Measurements from ENCODE around the gene GBX2.

Gene GBX2

DNA sequence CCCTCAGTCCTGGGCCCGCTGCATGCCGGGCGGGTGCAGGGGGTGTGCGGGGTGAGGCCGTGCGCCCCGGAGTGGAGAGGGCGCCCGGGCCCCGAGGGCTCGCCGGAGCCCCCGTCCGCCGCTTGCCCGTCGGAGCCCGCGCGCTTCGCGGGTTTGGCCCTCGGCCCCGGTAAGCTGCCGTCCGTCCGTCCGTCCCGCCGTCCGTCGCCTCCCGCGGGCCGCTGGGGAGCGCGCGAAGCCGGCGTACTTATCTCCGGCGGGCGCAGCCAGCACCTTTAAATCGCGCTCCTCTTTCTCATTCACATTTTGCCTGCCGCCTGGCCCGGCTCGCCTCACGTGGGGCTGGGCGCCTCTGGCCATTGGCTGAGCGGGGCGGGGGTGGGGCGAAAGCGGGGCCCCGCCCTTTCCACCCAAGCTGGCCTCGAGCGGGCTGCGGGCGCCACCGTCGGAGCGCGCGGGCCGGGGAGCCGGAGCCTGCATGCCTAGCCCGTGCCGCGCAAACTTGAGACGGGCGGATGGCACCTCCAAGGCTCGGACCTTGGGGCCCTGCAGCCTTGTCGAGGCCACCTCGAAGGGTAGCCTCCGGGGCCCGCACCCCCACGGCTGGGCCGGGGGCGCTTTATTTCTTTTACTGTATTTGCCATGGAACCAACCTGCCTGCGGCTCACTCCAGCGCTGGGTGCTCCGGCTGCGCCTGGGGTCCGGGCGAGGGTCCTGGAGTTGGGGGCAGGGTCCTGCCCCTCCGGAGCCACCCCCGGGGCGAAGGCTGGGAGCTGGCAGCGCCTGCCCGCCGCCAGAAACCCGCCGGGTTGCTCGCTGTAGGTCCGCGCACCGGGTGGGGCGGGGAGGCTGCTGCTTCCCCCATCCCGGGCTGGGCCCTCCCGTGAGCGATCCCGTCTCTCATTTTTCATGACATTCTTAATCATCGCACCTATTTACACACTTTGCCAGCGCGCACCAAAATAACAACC, at the start of gene GBX2:
Gene GBX2 (minus strand): TSS at position 277 of the 971 bp plus-strand sequence. CDS start 415 bp downstream, outside the sequence.
- DNase-seq: peak; percentile 50

DNA sequence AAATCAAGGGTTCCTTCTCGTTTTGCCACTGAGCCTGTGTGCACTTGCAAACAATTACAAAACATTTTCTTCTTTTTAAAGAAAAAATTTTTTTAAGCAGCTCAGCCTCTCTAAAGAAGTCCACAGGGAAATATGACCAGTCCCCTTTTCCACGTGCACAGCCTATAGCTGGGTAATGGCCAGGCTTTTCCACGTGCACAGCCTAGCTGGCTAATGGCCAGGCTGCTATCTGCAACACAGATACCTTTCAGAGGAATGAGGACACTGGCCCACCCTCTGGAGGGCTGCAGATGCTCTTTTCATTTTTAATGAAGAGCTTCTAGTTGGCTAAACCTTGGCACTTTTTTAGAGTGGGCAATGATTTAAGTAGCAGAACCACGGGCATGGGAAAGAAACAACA, 49.7 kb upstream of the GBX2 start:
- DNase-seq: peak; percentile 1

DNA sequence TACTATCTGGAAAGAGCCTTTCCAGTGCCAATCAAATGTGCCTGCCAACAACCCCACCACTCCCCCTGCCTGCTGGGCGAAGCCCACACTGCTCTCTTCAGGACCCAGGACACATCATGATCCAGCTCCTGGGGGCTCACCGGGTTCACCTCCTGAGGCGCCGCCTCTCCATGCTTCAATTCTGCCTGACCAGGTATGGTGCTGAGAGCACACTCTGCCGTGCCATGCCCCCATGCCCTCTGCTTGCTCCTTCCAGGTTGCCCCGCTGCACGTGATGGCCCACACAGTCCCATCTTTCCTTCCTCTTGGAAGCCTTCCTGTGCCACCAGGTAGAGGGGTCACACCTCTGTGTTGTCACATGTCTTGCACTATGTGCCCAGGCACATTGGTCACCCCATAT, 48.5 kb upstream of the GBX2 start:
- no peak for DNase-seq

DNA sequence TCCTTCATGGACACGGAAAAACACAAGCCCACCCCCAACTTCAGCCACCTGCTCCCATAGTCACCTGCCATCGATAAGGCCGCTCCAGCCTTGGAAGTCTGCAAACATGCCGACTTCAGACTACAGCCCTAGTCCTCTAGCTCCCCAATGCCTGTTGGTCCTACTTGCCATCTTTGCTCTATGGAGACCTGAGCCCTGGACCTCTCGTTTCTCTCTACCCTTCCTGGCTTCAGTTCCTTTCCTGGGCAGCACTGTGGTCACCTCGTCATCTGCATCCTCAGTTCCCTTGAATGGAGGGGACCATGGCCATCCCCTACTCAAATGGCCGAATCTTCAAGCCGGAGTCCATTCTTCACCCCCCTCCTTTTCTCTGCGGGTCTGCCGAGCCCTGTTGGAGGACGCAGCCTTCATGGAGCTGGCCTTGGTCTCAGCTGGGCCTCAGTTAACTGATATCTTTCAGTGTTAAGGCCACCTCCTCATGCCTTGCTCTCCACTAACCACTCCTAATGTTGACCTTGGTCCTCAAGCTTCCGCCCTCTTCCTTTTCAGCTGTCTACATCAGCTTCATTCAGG, 47.7 kb upstream of the GBX2 start:
- DNase-seq: no peak

DNA sequence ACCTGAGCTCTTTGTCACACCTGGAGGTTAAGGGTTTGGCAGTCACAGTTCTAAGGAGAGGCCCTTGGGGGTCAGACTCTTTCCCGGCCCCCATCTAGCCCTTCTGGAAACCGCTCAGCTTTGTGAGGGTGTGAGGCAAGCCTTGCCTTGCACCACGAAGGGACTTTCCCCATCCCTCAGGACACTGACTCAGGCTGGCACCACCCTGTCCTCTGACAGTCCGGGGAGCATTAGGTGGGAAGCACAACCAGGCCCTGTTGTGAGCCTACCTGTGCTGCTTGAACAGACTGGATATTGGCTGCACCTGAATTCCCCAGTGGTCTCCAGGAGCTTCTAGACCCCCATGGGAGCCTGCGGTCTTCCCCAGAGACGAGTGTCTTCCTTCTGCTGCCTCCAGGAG, 47.0 kb upstream of the GBX2 start:
- no peak for DNase-seq

DNA sequence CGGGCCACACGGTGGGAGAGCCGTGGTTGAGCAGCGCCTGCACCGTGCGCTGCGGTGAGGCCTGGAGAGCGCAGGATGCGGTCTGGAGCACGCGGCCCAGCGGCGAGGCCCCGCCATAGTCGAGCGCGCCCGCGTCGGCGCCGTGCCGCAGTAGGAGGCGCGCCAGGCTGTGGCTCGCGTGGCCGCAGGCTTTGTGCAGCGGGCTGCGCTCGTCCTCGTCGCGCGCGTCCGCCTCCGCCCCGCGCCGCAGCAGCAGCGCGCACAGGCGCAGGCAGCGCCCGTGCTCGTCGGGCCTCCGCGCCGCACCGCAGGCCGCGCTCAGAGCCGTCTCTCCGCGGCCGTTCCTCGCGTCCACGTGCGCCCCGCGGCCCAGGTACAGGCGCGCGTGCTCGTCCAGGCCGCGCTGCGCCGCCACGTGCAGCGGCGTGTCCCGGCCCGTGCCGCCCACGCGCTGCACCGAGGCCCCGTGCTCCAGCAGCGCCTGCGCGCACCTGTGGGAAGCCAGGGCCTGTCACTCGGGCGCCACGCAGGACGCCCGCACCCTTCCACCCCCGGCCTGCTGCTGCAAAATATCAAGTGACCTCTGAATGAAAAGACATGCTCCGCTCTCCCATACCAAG, 46.3 kb upstream of the GBX2 start:
- no peak for DNase-seq

DNA sequence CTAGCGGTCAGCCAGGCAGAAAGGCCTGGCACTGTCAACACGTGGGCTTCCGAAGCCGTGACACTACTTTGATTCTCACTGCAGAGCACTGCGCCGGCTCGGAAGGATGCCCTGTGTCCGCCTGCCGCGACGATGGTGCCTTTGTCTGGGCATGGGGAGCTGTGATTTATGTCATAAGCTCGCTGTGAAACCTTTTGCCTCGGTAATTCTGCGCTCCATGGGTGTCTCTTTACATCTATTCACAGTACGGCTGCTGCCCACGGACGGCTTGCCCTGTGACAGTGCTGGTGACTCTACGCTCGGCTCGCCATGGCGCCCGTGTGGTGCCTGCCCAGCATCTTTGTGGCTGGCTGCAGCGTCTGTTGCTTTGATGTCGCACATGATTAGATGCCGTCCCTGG, 43.1 kb upstream of the GBX2 start:
- DNase-seq: peak; percentile 9

DNA sequence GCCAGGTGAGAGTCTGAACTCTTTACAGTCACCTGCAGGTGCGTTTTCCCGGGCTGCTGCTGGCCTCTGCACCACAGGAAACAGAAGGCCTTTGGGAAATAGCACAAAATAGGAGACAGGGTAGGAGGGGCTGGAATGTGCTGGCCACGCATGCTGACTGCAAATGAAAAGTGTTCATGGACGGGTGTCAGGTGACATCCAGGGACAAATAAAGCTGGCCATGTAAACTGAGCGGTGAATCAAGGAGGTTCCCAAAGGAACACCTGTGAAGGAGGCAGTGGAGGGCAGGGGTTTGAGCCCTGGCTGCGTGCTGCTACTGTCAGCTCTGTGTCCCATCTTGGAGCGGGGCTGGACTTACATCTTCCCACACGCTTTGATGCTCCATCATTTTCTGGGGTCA, 42.4 kb upstream of the GBX2 start:
- peak; percentile 5 for DNase-seq

DNA sequence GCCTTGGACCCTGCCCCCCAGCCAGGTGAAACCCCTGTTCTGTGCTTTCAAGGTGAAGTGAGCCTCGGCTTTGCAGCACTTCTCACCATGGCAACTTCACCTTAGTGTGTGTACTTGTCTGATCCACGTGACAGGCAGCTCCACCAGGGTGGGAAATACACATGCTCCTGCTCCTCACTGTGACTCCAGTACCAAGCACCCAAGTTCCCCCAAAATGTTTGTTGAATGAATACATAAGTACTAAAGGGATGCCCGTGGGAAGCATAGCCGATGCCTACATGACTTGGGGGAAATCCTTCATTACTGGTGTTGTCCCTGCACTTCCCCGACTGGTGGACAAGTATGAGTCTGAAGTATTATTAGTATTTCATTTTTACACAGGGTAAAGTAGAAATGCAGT, 41.8 kb upstream of the GBX2 start:
- no peak for DNase-seq

DNA sequence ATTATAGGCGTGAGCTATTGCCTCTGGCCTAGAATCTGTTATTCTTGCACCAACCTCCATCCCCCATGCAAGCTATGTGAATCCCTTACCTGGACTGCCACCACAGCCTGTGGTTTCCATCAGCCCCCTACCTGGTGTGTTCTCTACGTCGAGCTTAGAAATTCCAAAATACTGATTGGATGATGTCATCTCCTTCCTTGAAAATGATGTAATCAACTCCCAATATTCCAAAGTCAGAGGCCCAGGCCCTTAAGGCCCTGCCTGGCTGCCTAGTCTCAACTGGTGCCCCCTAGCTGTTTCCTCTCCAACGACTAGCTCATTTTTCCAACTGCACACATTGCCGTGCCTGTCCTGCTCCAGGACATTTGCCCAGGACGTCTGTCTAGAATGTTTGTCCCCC, 41.3 kb upstream of the GBX2 start:
- DNase-seq: no peak

DNA sequence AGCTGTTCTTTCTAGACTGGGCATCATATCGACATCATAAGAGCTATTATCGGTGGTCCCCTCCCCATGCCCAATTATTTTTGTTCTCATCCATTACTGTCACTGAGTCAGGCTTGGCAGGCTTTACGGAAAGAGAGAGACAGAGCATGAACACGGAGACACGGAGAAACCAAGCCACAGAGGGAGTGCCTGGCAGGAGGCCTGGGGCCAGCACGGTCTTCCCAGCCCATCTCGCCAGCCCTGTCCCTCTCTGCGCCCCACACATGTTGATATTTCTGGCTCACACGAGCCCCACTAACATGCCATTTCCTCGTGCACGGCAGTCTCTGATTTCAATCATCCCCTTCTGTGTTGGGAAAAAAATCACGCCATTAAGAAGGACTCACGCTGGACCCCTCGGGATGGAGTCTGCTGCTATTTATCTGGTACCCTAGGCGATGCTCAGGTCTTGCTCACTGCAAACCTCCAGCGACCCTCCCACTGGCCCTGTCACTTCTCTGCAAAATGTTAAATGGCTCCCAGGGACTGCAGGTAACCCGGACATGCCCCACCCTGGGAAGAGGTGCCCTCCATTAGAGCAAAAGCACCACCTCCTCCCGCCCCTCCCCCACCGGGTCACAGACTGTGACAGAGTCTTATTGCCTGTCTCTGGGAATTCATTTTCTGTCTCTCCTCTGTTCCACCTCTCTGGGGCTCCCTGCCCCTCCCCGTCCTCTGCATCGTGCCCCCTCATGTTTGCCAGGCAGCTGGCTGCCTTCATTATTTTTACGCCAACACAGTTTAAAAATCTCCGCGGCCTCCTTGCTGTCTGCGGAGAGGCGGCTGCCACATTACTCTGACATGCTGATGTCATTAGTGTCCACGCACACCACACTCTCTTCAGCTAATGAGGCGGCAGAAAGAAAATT, 40.1 kb upstream of the GBX2 start:
- no peak for DNase-seq

DNA sequence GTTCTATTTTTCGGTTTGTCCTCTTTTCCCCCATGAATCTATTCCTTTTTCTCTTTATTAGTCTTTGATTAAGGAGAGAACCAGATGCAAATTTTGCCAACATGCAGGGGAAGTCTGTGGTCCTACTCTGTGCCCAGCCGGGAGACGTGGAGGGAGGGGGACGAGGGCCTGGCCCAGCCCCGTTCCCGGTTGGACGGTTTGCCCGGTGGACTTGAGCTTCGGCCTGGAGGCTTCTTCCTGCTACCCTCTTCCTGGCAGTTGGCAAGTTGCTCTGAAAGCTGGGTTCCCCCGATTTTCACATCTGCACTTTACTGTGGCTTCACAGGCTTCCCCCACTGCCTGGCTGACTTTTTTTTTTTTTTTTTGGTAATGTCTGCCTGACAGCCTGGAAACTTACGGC, 39.3 kb upstream of the GBX2 start:
- DNase-seq: no peak

DNA sequence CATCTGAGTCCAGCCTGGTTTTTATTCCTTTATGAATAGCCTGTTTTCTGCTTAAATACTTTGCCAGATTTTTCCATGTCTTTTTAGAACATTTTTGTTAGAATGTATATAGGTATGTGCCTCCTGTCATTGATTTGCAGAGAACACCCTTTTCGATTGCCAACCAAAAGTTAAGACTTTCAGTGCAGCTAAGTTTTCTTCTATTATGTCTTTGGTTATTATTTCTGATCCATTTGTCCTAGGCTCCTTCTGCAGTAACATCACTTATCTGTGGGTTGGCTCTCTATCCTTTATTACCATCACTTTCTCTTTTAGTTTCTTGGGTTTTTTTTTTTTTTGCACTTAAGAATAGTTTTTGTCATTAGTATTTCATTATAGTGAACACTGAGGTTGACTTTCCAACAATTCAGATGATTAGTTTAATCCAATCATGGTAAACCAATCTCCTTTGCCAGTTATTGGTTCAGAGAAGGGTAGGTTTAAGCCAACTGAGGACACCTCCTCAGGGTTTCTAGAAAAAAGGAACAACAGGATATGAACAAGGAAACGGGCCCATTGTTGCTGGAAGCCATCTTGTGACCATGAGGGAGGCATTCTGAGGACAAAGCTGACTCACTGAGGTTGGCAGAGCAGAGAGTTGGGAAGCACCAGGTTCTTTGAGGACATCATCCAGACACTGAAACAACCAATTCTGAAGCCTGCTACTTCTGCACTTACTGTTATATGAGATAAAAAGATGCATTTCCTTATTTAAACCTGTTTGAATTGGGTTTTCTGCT, 37.9 kb upstream of the GBX2 start:
- no peak for DNase-seq

DNA sequence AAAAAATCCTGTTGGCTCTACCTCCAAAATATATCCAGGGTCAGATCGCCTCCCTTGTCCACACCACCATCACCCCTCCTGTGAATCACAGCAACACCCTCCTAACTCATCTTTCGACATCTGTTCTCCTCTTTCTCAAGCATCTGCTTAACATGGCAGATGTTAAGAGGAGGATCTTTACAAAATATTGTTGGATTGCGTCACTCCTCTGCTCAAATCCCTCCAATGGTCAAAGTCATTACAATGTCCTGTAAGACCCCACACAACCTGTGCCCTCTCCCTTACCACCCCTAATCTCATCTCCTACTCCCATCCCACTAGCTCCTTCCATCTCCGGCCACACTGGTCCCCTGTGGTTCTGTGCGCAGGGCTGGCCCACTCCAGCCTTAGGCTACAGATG, 36.8 kb upstream of the GBX2 start:
- DNase-seq: no peak

DNA sequence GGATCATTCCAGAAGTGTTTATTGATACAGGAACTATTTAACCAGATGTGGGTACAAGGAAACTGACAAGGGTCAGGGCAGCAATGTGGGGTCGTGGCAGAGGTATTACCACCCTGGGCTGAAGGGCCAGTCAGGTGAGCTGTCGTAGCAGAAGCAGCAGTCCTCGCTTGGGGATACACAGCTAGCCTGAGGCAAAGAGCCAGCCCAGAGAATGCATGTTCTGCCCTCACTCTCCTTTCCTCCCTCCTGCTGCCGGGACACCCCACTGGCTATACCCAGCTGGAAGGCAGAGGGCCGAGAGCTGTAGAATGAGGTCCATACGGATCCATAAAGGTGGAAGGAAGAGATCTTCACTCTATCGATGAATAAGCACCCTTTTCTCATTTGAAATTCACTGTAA, 32.2 kb upstream of the GBX2 start:
- no peak for DNase-seq

DNA sequence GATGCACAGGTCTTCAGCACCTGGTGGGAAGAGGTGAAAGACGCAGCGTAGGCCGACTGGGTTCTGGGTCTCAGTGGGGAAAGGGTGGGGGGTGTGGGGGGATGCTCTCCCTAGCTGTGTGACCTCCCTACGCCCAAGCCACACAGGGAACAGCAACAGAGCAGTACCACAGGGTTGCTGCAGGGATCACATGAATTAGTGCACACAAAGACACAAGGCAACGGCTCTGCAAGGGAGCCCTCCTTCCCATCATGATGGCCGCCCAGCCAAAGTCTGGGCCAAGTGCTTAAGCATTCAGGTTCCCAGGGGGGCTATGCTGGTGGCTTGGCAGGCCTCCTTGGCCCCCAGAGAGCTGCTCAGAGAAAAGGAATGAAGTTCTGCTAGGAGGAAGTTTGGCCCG, 28.2 kb upstream of the GBX2 start:
- no peak for DNase-seq

DNA sequence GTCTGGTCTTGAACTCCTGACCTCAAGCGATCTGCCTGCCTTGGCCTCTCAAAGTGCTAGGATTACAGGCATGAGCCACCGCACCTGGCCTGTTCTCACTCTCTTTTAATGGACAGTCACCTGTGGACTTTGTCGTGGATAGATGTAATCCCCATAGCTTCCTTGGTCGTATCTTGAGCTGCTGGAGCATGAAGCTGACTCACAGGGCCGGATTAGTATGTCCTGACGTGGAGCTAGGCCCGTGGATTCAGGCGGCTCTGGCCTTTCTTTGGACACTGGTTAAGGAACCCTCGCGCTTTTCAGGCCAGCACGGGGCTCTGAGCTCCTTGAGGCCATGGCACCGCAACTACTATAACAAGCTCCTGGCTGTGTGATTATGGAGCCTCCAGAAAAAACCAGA, 27.5 kb upstream of the GBX2 start:
- DNase-seq: no peak

DNA sequence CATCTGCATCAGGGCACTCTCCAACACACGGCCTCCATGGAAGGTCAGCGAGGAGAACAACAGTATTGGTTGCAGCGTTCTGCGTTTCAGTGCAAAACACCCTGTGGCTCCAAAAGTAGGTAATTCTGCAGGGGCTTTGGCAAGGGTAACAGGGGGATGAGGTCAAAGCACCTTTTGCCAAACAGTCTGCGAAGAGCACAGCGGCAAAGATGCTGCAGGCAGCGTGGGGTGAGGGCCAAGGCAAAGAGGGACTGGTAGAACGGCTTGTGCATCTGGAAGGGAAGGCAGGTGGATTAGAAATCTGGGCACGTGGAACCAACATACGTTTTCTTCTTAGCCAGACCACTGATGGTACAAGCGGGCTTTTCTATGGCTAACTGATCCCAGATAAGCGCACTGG, 26.6 kb upstream of the GBX2 start:
- no peak for DNase-seq

DNA sequence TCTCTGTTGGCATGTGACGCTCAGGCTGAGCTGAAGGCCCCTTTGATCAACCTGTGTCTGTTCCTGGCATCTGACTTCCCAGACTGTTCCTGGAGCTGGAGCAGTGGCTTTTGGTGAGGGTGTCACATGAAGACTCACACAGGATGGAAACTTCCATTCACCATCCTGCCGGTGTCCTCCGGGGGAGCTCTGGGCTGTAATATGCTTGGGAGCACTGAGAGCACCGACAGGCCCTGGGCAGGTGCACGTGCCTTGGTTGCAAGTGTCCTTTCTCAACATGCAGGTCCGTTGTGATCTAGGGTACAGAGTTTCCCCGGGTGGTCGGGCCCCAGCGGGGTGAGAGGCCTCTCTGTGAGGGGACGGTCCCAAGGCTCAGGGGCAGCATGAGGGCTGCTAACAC, 24.8 kb upstream of the GBX2 start:
- DNase-seq: no peak

DNA sequence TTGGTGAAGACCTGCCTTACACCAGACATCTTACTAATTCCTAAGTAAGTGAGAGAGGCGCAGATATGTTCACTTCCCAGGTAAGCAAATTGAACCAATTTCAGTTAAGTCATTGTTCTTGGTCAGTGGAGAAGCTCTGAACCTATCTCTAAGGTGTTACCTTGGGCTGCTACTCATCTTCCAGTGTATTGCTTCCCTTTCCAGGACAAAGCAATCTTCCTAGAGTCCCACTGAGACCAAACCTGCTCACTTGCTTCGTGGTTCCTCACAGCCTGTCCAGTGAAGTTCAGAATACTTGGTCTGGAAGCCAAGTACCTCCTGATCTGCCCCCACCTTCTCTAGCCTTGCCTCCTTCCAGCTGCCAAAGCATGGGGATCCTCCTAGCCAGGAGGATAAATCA, 22.5 kb upstream of the GBX2 start:
- DNase-seq: no peak

DNA sequence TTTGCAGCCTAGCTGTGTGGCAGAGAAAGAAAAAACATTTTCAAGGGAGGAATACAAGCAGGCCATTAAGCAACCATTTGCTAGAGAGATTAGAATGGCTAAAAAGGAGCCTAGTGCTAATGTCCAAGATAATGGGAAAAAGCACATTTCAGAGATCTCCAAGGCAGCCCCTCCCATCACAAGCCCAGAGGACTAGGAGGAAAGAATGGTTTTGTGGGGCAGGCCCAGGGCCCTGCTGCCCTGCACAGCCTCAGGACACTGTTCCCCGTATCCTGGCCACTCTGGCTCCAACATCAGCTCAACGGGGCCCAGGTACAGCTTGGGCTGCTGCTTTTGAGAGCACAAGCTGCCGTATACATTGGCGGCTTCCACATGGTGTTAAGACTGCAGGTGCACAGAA, 16.5 kb upstream of the GBX2 start:
- no peak for DNase-seq

DNA sequence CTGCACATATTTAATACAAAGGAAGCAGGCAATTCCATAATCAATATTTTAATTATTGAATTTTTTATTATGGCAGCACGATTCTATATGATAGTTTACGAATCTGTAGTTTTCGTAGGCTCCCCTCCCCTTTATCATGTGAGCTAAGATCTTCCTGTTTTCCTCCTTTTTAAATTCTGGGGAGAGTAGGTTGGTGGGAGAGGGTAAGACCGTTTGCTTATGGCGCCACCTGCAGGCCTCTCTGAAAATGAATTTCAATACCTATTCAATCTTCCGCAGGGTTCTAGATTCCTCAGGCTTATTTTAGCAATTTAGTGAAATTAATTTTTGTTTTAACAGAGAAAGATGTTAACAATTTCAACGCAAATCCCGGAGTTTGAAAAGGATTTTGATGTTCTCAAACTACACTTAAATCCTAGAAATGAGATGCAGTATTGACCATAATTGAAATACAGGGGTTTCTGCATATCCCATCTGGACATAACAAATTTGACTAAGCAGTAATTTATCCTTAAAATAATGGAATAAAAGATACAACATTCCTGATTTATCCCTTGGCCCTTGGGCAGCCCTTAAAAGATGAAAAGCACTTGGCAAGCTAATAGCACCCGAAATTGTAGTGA, 12.8 kb upstream of the GBX2 start:
- peak; percentile 67 for DNase-seq
